Mucosa of stomach (tissue), 1 donor: ENCODE results near the gene CCDC71L.

ENCODE experiments used
- H3K27me3 ChIP-seq: one replicate; pipeline ENCODE4 v1.7.0; 2013; ENCODE audit warnings: mild to moderate bottlenecking, low read length; ENCODE audit not compliant: control insufficient read depth, insufficient read depth
- H3K36me3 ChIP-seq: one replicate; pipeline ENCODE4 v1.7.0; 2013; ENCODE audit warnings: low read length; ENCODE audit not compliant: control insufficient read depth, insufficient read depth
- H3K4me1 ChIP-seq: one replicate; pipeline ENCODE4 v1.7.0; 2013; ENCODE audit warnings: mild to moderate bottlenecking, low read length; ENCODE audit not compliant: control insufficient read depth, insufficient read depth
- H3K4me3 ChIP-seq: one replicate; pipeline ENCODE4 v1.7.0; 2013; ENCODE audit warnings: low read length
- H3K9ac ChIP-seq: one replicate; pipeline ENCODE4 v1.7.0; 2013; ENCODE audit warnings: mild to moderate bottlenecking, low read length, moderate library complexity
- H3K9me3 ChIP-seq: one replicate; pipeline ENCODE4 v1.7.0; 2013; ENCODE audit warnings: mild to moderate bottlenecking, low read length, moderate library complexity; ENCODE audit not compliant: control insufficient read depth
- donor health status: Pancreatic carcinoma.

Gene CCDC71L

DNA sequence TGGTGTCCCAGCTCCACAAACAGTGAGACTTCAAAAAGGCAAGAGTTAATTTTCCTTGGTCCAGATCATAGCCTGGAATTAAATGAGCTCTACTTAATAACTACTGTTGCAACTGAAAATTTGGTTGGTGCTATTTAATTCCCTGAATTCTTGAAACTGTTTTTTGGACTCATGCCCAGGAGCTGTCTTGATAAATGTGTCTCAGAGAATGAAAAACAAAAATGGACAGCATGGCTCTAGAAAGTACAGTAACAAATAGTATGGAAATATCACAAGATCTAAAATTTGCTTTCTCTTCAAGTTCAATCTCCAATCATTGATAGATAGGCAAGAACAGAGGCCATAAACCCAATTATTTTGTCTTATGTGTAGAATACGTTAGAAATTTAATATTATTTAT is 42.5 kb downstream of the CCDC71L start:
- H3K27me3 ChIP-seq = no peaks in the 10 kb centered on the region
- H3K9ac ChIP-seq = no peak overlapping the region
- no peaks in the 10 kb centered on the region for H3K9me3 ChIP-seq
- H3K4me3 ChIP-seq = no peak overlapping the region
- H3K36me3 ChIP-seq = no peaks in the 10 kb centered on the region
- no peaks in the 10 kb centered on the region for H3K4me1 ChIP-seq

DNA sequence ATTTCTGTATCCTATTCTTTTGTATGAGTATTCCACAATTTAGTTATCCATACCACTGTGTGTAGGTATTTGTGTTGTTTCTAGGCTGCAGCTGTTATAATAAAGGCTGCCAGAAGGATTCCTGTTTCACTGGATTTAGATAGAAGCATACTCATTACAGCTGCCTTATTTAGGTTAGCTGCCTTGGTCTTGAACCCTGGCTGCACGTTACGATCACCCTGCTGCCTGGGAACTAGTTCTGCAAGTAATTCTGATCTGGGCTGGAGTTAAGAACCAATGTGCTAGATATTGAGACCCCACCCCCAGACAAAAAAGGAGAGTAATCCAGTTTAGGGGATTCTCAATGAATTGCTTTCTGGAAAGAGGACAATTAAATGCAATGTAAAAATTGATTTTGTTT is 43.1 kb downstream of the CCDC71L start:
- Histone ChIP-seq H3K4me3 (no peak overlapping the region), H3K9me3 (no peaks in the 10 kb centered on the region), H3K27me3 (no peaks in the 10 kb centered on the region), H3K4me1 (no peaks in the 10 kb centered on the region), H3K36me3 (no peaks in the 10 kb centered on the region), H3K9ac (no peak overlapping the region)

DNA sequence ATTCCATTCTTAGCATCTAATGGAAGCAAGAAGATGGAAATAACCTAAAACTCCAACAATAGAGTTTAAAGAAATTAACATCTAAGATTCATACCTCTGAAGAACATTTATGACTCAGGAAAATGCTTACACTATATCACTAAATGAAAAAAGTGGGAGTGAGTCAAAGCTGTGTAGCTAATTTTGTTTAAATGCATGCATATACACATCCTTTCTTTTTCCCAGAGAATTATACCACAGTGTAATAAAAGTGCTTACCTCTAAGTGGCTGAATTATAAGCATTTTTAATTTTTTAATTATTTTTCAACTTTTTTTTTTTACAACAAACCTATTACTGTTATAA is 44.3 kb downstream of the CCDC71L start:
- no peaks in the 10 kb centered on the region for H3K36me3 ChIP-seq
- H3K4me1 ChIP-seq = no peaks in the 10 kb centered on the region
- H3K9ac ChIP-seq = no peak overlapping the region
- no peak overlapping the region for H3K4me3 ChIP-seq
- no peaks in the 10 kb centered on the region for H3K9me3 ChIP-seq
- H3K27me3 ChIP-seq = no peaks in the 10 kb centered on the region

DNA sequence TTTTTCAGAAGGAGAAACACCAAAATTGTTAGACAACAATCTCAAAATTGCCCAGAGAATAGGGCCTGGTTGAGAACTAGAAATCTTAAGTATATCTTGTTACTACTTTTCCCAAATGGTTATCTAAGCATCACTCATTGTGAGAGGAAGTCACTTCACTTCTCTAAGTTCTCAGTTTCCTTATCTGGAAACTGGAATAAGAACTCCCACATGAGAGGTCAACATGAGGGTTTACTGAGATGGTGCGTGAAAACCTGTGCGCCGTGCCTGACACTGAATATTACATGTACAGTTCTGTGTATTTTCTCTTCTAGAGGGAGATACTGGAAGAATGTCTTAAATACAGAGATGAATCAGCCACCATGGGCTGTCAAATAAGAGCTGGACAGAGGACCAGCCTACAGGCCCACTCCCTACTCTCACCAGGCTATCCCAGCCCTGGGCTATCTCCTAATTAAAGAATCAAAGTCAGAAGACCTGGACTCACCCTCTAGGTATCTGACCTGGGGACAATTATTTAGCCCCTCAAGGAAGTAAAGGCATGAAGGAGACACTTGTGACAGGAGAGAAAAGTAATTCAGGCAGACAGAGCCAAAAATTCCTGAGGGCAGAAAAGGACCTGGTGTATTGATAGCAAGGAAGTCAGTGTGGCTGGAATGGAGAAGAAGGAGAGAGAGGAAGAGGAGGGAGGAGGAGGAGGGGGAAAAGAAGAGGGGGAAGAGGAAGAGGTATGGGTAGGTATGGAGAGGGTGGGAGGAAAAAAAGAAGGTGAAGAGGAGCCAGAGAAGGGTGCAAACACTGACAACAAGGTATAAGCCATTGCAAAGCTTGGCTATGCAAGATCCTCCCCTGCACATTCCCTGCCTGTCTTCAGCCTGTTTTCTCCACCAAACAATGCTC is 44.9 kb downstream of the CCDC71L start:
- Histone ChIP-seq H3K27me3 (no peaks in the 10 kb centered on the region), H3K4me3 (no peak overlapping the region), H3K9me3 (no peaks in the 10 kb centered on the region), H3K9ac (no peak overlapping the region), H3K36me3 (no peaks in the 10 kb centered on the region), H3K4me1 (no peaks in the 10 kb centered on the region)

DNA sequence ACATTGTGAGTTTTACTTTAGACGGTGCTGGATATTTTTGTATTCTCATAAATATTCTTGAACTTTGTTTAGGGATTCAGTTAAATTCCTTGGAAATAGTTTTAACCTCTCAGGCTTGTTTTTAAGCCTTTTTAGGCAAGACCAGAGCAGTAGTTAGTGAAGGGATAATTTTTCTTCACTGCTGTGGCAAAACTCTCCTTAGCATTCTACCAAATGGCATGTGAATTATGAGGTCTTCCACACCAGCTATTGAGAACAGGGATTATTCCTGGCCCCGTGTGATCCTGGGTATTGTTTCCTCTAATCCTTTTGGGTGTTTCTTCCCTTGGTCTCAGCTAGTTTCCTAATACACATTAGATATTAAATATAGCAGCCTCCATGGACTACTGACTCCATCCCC is 46.2 kb downstream of the CCDC71L start:
- H3K9me3 ChIP-seq = no peaks in the 10 kb centered on the region
- no peaks in the 10 kb centered on the region for H3K27me3 ChIP-seq
- H3K9ac ChIP-seq = no peak overlapping the region
- no peak overlapping the region for H3K4me3 ChIP-seq
- H3K36me3 ChIP-seq = no peaks in the 10 kb centered on the region
- H3K4me1 ChIP-seq = no peaks in the 10 kb centered on the region

DNA sequence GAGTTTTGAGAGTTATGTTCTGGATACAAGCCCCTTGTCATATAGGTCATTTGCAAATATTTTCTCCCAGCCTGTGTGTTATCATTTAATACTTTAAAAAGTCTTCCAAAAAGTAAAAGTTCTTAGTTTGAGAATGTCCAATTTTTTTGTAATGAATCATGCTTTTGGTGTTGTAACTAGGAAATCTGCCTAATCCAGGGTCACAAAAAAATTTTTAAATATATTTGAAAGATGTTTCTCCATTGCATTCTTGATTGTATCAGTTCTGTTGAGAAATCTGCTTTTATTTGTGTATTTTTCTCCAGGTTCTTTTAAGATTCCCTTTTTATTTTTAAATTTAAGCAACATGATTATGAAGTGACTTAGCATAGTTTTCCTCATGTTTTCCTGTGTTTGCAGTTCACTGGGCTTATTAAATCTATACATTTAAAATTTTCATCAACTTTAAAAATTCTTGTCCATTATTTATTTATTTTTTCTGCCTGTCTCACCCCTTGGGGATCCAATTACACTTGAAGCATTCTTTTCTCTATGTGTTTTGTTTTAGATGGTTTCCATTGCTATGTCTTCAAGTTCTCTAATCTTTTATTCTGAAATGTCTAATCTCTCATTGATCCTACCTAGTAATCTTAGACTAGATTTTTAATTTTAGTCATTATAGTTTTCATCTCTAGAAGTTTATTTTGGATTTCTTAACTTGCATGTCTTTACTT is 47.0 kb downstream of the CCDC71L start:
- Histone ChIP-seq H3K4me3 (no peak overlapping the region), H3K27me3 (no peaks in the 10 kb centered on the region), H3K9ac (no peak overlapping the region), H3K36me3 (no peaks in the 10 kb centered on the region), H3K4me1 (no peaks in the 10 kb centered on the region), H3K9me3 (no peaks in the 10 kb centered on the region)

DNA sequence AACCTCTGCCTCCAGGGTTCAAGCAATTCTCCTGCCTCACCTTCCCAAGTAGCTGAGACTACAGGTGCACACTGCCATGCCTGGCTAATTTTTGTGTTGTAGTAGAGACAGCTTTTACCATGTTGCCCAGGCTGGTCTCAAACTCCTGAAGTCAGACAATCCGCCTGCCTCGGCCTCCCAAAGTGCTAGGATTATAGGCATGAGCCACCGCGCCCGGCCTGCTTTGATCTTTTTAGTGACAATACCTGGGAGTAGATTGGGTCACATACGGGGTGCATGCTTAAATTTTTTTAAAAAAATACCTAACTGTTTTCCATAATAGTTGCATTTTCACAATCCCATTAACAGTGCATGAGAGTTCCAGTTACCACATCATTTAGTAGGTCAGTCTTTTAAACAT is 47.7 kb downstream of the CCDC71L start:
- Histone ChIP-seq H3K36me3 (no peaks in the 10 kb centered on the region), H3K9ac (no peak overlapping the region), H3K4me1 (peaks cover 6% of the 10 kb centered on the region), H3K27me3 (no peaks in the 10 kb centered on the region), H3K4me3 (no peak overlapping the region), H3K9me3 (no peaks in the 10 kb centered on the region)

DNA sequence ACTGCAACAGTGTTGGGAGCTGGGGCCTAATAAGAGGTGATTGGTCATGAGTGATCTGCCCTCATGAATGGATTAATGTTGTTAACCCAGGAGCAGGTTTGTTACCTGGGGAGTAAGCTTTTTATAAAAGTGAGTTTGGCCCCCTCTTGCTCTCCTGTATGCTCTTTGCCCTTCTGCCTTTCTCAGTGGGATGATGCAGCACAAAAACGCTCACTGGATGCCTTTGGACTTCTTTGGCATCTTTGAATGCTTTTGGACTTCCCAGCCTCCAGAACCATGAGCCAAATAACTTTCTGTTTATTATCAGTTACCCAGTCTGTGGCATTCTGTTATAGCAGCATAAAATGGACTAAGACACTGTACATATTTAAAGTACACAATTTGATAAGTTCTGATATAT is 48.5 kb downstream of the CCDC71L start:
- Histone ChIP-seq H3K27me3 (no peaks in the 10 kb centered on the region), H3K36me3 (no peaks in the 10 kb centered on the region), H3K4me1 (peaks cover 6% of the 10 kb centered on the region), H3K9ac (no peak overlapping the region), H3K4me3 (no peak overlapping the region), H3K9me3 (no peaks in the 10 kb centered on the region)

DNA sequence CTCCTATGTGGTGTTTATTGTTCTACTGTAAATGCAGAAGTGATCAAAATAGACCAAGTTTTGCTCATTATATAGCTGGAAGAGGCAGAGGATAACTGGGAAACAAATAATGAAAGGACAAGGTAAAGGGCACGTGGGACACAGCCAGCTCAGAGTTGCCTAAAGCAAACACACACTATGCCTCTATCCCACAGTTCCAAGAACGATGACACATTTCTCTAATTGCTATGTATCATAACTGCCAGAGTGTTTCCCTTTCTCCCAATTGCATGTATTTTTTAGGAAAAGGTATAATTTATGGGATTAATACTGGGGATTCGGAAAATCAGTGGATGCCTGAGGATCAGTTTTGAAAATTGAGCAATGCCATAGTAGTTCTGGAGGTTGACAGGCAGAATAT is 49.0 kb downstream of the CCDC71L start:
- no peaks in the 10 kb centered on the region for H3K9me3 ChIP-seq
- H3K27me3 ChIP-seq = no peaks in the 10 kb centered on the region
- H3K4me1 ChIP-seq = peaks cover 6% of the 10 kb centered on the region
- H3K9ac ChIP-seq = no peak overlapping the region
- no peaks in the 10 kb centered on the region for H3K36me3 ChIP-seq
- no peak overlapping the region for H3K4me3 ChIP-seq

DNA sequence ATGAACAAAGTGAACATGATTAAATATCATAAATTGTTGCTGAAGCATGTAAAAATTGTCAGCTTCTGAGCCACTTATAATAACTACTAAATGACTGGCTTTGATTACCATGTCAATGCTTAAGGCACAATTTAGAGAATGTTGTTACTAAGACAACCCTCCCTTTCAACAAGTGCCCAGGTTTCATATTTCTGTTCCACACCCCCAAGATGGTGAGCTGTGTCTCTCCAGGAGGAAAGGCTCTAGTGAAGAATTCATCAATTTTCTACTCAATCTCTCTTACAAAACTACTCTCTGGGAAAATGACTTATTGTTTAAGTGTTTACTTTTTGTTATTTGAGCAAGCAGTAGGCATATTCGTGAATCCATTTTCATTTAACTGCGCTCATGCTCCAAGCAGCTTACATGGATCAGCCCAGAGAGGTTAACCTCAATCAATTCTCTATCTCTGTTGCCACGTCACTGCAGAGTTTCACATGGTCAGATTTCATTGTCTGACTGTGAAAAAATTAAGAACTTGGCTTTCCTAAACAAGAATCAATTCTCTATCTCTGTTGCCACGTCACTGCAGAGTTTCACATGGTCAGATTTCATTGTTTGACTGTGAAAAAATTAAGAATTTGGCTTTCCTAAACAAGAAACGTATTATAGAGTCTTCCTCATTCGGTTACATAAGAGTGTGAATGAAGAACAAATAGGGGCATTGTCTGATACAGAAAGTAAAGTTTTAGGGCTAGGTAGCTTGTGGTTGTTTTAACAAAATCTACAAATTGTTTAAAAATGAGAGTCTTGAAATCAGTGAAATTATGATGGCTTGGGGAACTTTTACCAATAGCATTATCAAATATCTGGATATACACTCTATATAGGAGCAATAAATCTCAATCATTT is 49.7 kb downstream of the CCDC71L start:
- H3K4me3 ChIP-seq = no peak overlapping the region
- H3K4me1 ChIP-seq = peaks cover 6% of the 10 kb centered on the region
- no peaks in the 10 kb centered on the region for H3K9me3 ChIP-seq
- H3K27me3 ChIP-seq = no peaks in the 10 kb centered on the region
- no peak overlapping the region for H3K9ac ChIP-seq
- H3K36me3 ChIP-seq = no peaks in the 10 kb centered on the region

DNA sequence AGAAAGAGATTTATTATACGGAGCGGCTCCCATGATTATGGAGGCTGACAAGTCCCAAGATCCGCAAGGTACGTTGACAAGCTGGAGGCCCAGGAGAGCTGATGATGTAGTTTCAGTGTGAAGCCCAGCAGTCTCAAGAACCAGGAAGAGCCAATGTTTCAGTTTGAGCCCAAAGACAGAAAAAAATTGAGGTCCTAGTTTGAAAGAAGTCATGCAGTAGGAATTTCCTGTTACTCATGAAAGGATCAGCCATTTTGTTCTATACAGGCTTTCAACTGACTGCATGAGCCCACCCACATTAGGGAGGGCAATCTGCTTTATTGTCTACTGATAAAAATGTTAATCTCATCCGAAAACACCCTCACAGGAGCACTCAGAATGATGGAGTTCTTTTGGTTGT is 51.5 kb downstream of the CCDC71L start:
- Histone ChIP-seq H3K4me3 (no peak overlapping the region), H3K9me3 (no peaks in the 10 kb centered on the region), H3K4me1 (peaks cover 6% of the 10 kb centered on the region), H3K9ac (no peak overlapping the region), H3K27me3 (no peaks in the 10 kb centered on the region), H3K36me3 (no peaks in the 10 kb centered on the region)

DNA sequence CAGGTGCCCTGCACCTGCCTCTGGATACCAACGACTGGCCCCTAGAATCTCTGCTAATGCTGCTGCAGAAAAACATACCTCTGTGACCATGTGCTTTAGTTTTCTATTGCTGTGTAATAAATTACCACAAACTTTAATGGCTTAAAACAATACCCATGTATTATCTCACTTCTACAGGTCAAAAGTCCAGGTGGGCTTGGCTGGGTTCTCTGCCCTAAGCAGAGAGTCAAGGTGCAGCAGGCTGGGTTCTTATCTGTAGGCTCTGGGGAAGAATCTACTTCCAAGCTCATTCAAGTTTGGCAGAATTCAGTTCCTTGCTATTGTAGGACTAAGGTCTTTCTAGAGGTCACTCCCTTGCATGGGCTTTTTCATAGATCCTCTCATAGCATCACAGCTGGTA is 52.3 kb downstream of the CCDC71L start:
- Histone ChIP-seq H3K4me3 (no peak overlapping the region), H3K9ac (no peak overlapping the region), H3K27me3 (no peaks in the 10 kb centered on the region), H3K36me3 (no peaks in the 10 kb centered on the region), H3K9me3 (no peaks in the 10 kb centered on the region), H3K4me1 (peaks cover 6% of the 10 kb centered on the region)
